Osteocyte (in vitro differentiated cells): ENCODE data around the gene MIOX. TPM values are rescaled to one million over a fixed set of nuclear protein-coding genes. Genes with fewer than 3 reads are reported as not detected.
A peak's percentile ranks its signal among the peaks of the same experiment; 100 is the strongest.

Source experiments
- DNase-seq: peaks from one replicate; pipeline ENCODE4 v3.0.0; 2021; ENCODE audit warnings: mixed read lengths; ENCODE audit not compliant: unreplicated experiment; ENCODE audit errors: extremely low spot score
- H3K27ac Mint-ChIP-seq: one replicate; pipeline ENCODE4 v1.8.0; 2021; ENCODE audit warnings: mild to moderate bottlenecking, mixed read lengths; ENCODE audit not compliant: unreplicated experiment
- H3K27me3 Mint-ChIP-seq: one replicate; pipeline ENCODE4 v1.8.0; 2021; ENCODE audit warnings: mixed read lengths; ENCODE audit not compliant: unreplicated experiment
- H3K36me3 Mint-ChIP-seq: one replicate; pipeline ENCODE4 v1.8.0; 2021; ENCODE audit warnings: mixed read lengths; ENCODE audit not compliant: unreplicated experiment
- H3K4me1 Mint-ChIP-seq: one replicate; pipeline ENCODE4 v1.8.0; 2021; ENCODE audit warnings: mixed read lengths; ENCODE audit not compliant: unreplicated experiment
- H3K4me3 Mint-ChIP-seq: one replicate; pipeline ENCODE4 v1.8.0; 2021; ENCODE audit warnings: mild to moderate bottlenecking, moderate library complexity, mixed read lengths; ENCODE audit not compliant: unreplicated experiment
- H3K9me3 Mint-ChIP-seq: one replicate; pipeline ENCODE4 v1.8.0; 2021; ENCODE audit warnings: mixed read lengths; ENCODE audit not compliant: unreplicated experiment
- total RNA-seq: library from RNA; stranded (reverse); gene quantifications from 2 replicates; pipeline ENCODE4 v1.2.1, GENCODE V29; 2021
- TF ChIP-seq, protein P1 (sequence below): fragments of 200-600 bp; sonication (generic); IDR thresholded peaks from 2 replicates; pipeline ENCODE4 v1.5.0; 2021; ENCODE audit warnings: antibody characterized with exemption, mild to moderate bottlenecking, moderate library complexity

MIOX gene
- total RNA-seq, 1 donor from 2014 or later, result 1.5 TPM

DNA sequence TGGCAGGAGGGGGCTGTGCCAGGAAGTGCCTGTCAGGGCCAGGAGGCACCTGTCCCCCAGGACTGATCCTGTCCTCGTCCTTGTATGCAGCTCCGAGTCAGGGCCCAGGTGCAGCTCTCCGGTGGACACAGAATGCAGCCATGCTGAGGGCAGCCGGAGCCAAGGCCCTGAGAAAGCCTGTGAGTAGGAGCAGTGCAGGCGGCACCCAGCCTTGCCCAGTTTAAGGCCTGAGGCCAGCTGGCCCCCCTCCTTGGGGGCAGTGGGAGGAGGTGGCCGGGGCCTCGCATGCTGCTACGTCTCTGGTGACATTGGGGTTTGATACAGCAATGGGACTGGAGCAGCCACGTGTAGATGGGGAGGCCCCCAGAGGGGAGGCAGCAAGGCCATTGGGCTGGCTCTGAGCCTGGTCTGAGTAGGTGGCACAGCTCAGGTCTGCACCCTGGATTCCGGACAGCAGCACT, 46.8 kb upstream of the MIOX start:
- no peak overlapping the region for H3K27ac Mint-ChIP-seq
- peaks cover 11% of the 10 kb centered on the region for H3K36me3 Mint-ChIP-seq
- TF ChIP-seq, protein P1, sequence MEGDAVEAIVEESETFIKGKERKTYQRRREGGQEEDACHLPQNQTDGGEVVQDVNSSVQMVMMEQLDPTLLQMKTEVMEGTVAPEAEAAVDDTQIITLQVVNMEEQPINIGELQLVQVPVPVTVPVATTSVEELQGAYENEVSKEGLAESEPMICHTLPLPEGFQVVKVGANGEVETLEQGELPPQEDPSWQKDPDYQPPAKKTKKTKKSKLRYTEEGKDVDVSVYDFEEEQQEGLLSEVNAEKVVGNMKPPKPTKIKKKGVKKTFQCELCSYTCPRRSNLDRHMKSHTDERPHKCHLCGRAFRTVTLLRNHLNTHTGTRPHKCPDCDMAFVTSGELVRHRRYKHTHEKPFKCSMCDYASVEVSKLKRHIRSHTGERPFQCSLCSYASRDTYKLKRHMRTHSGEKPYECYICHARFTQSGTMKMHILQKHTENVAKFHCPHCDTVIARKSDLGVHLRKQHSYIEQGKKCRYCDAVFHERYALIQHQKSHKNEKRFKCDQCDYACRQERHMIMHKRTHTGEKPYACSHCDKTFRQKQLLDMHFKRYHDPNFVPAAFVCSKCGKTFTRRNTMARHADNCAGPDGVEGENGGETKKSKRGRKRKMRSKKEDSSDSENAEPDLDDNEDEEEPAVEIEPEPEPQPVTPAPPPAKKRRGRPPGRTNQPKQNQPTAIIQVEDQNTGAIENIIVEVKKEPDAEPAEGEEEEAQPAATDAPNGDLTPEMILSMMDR, result no peak
- no peak overlapping the region for H3K4me3 Mint-ChIP-seq
- H3K27me3 Mint-ChIP-seq, result no peaks in the 10 kb centered on the region
- H3K9me3 Mint-ChIP-seq, result no peaks in the 10 kb centered on the region
- H3K4me1 Mint-ChIP-seq, result peaks cover 12% of the 10 kb centered on the region
- DNase-seq, result no peak

DNA sequence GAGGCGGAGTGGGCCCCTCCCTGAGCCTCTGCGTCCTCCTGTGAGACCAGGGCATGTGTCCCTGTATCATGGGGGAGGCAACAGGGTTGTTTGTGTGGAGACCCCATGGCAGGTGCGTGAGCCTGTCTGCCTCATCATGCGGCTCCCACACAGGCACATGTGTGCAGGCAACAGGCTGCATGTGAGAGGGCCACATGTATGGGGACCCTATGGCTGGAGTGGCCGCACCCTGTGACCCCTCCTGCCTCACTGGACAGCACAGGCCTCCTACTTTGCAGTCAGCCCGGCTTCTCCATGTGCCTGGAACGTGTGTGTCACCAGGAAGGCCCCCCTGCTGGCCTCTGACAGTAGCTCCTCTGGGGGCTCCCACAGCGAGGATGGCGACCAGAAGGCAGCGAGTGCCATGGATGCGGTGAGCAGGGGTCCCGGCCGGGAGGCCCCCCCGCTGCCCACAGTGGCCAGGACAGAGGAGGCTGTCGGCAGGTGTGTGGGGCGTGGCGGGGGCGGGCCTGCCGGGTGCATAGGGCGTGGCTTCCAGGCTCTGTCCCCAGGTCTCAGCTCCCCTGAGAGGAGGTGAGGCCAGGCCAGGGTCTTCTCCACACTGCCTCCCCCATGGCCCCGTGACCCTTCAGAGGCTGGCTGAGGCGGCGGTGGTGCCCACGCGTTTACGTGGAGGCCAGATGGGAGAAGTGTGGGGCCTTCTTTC, 46.0 kb upstream of the MIOX start:
- peaks cover 19% of the 10 kb centered on the region for H3K4me1 Mint-ChIP-seq
- no peak overlapping the region for H3K27ac Mint-ChIP-seq
- no peaks in the 10 kb centered on the region for H3K27me3 Mint-ChIP-seq
- no peak overlapping the region for H3K4me3 Mint-ChIP-seq
- TF ChIP-seq, protein P1, result no peak
- H3K9me3 Mint-ChIP-seq, result no peaks in the 10 kb centered on the region
- peaks cover 6% of the 10 kb centered on the region for H3K36me3 Mint-ChIP-seq
- no peak for DNase-seq

DNA sequence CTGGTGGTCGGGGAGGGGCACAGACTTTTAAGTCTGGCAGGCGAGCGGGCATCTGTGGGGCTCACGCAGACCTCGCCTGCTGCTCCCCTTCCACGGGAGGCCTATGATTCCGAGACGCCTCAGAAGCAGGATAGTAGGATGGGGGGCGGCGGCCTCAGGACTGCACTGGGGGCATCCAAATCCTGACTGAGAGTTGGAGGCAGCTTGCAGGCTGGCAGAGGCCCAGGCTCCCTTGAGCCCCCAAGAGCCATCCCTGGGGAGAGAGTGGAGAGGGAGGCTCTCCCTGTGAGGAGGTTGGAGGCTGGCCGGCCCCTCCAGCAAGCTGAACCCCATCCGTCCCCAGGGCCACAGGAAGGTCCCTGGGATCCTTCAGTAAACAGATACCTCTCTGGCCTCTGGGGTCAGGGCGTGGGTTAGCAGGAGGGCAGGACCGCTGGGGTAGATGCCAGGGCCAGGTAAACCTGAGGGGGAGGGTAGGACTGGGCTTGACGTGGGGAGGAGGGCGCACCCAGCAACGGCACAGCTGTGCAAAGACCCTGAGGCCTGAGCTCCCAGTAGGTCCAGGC, 45.1 kb upstream of the MIOX start:
- peaks cover 6% of the 10 kb centered on the region for H3K36me3 Mint-ChIP-seq
- TF ChIP-seq, protein P1, result no peak
- H3K4me1 Mint-ChIP-seq, result peaks cover 21% of the 10 kb centered on the region
- no peaks in the 10 kb centered on the region for H3K9me3 Mint-ChIP-seq
- H3K27me3 Mint-ChIP-seq, result no peaks in the 10 kb centered on the region
- DNase-seq, result no peak
- H3K27ac Mint-ChIP-seq, result peak overlapping the region; percentile 41
- H3K4me3 Mint-ChIP-seq, result no peak overlapping the region

DNA sequence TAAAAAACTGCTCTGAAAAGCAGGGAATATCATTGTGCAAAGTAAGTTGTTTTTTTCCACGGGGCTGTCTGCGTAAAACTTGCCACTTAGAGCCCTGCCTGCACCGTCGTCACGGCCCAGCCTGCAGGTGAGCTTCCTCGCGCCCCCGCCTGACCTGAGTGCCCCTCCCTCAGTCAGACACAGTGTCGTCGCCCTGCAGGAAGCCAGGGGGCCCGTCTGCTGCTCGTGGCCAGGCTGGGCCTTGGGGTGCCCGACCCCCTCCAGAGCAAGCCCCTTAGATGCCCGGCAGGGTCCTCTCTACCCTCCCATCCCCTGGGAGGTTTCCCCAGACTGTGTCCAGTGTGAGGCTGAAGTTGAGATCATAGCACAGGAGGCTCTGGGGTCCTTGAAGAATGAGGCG, 43.5 kb upstream of the MIOX start:
- no peaks in the 10 kb centered on the region for H3K9me3 Mint-ChIP-seq
- peaks cover 10% of the 10 kb centered on the region for H3K36me3 Mint-ChIP-seq
- TF ChIP-seq, protein P1, result no peak
- H3K27me3 Mint-ChIP-seq, result no peaks in the 10 kb centered on the region
- H3K4me3 Mint-ChIP-seq, result no peak overlapping the region
- DNase-seq, result no peak
- H3K27ac Mint-ChIP-seq, result peak overlapping the region; percentile 31
- H3K4me1 Mint-ChIP-seq, result peaks cover 21% of the 10 kb centered on the region

DNA sequence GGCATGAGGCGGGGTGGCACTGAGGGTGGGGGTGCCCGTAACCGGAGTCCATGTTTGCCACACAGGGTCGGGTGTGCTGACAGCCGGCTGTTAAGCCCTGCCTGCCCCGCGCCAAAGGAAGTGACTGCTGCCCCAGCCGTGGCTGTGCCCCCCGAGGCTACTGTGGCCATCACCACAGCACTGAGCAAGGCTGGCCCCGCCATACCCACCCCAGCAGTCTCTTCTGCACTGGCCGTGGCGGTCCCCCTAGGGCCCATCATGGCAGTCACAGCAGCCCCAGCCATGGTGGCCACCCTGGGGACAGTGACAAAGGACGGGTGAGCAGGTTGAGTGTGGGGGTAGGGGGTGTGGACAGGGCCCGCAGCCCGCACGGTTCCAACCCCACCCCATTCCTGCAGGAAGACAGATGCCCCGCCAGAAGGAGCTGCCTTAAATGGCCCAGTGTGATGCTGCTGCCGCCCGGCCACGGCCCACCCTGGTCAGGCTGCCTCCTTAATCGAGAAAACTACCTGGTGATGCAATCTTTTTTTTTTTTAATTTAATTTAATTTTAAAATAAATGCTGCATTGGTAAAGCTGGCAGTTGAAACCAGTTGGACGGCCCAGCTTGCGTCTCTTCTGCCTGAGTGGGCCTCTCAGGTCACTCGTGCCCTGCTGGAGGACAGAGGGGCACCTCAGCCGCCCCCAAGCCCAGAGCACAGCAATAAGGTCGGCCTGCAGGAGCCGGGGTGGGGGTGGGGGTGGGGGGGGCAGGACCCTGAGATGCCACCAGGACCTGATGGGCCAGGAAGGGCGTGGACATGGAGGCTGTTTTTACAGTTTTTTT, 42.6 kb upstream of the MIOX start:
- H3K9me3 Mint-ChIP-seq, result no peaks in the 10 kb centered on the region
- no peak overlapping the region for H3K27ac Mint-ChIP-seq
- TF ChIP-seq, protein P1, result no peak
- H3K4me1 Mint-ChIP-seq, result peaks cover 21% of the 10 kb centered on the region
- DNase-seq, result no peak
- no peaks in the 10 kb centered on the region for H3K27me3 Mint-ChIP-seq
- H3K4me3 Mint-ChIP-seq, result no peak overlapping the region
- H3K36me3 Mint-ChIP-seq, result peaks cover 12% of the 10 kb centered on the region
